Type B pancreatic cell (in vitro differentiated cells): ENCODE data around the gene FRMD5. TPM values are rescaled to one million over a fixed set of nuclear protein-coding genes. Genes with fewer than 3 reads are reported as not detected.

Experiments used
- DNase-seq: peaks from one replicate; pipeline ENCODE4 v3.0.0; 2021; ENCODE audit warnings: mixed read lengths; ENCODE audit not compliant: unreplicated experiment; ENCODE audit errors: extremely low spot score
- H3K27ac Mint-ChIP-seq: 2 replicates; pipeline ENCODE4 v1.8.0; 2021; ENCODE audit warnings: mild to moderate bottlenecking, mixed read lengths
- H3K27me3 Mint-ChIP-seq: 2 replicates; pipeline ENCODE4 v1.8.0; 2021; ENCODE audit warnings: mixed read lengths
- H3K36me3 Mint-ChIP-seq: 2 replicates; pipeline ENCODE4 v1.8.0; 2021; ENCODE audit warnings: mixed read lengths
- H3K4me1 Mint-ChIP-seq: one replicate; pipeline ENCODE4 v1.8.0; 2021; ENCODE audit warnings: mixed read lengths; ENCODE audit not compliant: unreplicated experiment
- H3K4me3 Mint-ChIP-seq: 2 replicates; pipeline ENCODE4 v1.8.0; 2021; ENCODE audit warnings: mild to moderate bottlenecking, mixed read lengths
- H3K9me3 Mint-ChIP-seq: 2 replicates; pipeline ENCODE4 v1.8.0; 2021; ENCODE audit warnings: mixed read lengths
- total RNA-seq: library from RNA; stranded (reverse); gene quantifications from 2 replicates; pipeline ENCODE4 v1.2.1, GENCODE V29; 2021; ENCODE audit warnings: low replicate concordance
- TF ChIP-seq, protein P1 (sequence below): fragments of 200-600 bp; sonication (generic); conservative IDR thresholded peaks from 2 replicates; pipeline ENCODE4 v1.5.0; 2021; ENCODE audit warnings: antibody characterized with exemption, mild to moderate bottlenecking

FRMD5 gene
- total RNA-seq, 1 donor from 2014 or later, result 3.8 TPM

DNA sequence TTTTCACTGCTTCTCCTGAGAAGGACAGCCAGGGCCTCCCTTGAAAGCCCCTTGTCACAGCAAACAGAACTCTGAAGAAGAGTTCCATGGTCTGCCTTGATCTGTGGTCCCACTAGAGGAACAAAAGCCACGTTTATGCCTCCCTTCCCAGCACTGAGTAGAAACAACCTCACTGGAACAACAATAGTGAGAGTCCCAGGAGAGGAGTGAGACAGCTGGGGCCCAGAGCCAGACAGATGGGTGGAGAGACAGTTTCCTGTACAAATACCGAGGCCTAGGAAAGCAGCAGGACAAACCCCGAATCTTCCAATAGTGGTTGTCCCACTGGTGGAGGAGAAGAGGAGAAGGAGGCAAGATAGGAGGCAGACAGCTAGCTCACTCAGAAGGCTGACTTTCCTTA is 262.2 kb downstream of the FRMD5 start:
- TF ChIP-seq, protein P1, sequence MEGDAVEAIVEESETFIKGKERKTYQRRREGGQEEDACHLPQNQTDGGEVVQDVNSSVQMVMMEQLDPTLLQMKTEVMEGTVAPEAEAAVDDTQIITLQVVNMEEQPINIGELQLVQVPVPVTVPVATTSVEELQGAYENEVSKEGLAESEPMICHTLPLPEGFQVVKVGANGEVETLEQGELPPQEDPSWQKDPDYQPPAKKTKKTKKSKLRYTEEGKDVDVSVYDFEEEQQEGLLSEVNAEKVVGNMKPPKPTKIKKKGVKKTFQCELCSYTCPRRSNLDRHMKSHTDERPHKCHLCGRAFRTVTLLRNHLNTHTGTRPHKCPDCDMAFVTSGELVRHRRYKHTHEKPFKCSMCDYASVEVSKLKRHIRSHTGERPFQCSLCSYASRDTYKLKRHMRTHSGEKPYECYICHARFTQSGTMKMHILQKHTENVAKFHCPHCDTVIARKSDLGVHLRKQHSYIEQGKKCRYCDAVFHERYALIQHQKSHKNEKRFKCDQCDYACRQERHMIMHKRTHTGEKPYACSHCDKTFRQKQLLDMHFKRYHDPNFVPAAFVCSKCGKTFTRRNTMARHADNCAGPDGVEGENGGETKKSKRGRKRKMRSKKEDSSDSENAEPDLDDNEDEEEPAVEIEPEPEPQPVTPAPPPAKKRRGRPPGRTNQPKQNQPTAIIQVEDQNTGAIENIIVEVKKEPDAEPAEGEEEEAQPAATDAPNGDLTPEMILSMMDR, result no peak
- DNase-seq, result no peak
- no peaks in the 10 kb centered on the region for H3K9me3 Mint-ChIP-seq
- H3K36me3 Mint-ChIP-seq, result no peaks in the 10 kb centered on the region
- no peaks in the 10 kb centered on the region for H3K27me3 Mint-ChIP-seq
- H3K4me1 Mint-ChIP-seq, result peaks cover 20% of the 10 kb centered on the region
- no peak overlapping the region for H3K27ac Mint-ChIP-seq
- no peak overlapping the region for H3K4me3 Mint-ChIP-seq

DNA sequence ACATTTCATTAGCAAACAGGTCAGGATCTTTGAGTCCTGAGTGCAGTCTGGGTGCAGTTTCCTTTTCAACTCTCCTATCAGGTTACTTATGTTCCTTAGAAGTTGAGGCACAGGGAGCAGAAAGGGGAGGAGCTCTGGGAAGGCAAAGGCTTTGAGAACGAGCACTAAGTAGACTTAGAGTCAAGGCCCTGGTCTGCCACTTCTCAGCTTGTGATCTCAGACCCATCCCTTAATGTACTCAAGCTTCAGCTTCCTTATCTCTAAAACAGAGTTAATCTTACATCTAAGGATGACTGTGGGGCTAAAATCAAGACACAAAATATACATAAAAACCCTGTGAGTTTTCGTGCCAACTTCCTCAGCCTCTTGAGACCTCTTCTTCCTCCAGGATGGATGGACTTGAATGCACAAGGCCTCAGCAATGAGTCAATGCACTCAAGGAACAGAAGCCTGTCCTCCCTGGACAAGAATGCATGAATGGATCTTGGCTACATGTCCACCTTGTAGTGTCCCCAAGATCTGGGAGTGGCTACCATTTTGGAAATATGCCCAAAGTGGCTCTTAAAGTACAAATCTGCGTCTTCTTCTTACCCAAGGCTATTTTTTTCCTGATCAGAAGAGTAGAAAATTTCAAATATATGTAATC is 263.2 kb downstream of the FRMD5 start:
- no peak overlapping the region for H3K4me3 Mint-ChIP-seq
- TF ChIP-seq, protein P1, result no peak
- no peaks in the 10 kb centered on the region for H3K27me3 Mint-ChIP-seq
- no peak overlapping the region for H3K27ac Mint-ChIP-seq
- no peaks in the 10 kb centered on the region for H3K36me3 Mint-ChIP-seq
- no peaks in the 10 kb centered on the region for H3K9me3 Mint-ChIP-seq
- DNase-seq, result no peak
- H3K4me1 Mint-ChIP-seq, result peaks cover 20% of the 10 kb centered on the region

DNA sequence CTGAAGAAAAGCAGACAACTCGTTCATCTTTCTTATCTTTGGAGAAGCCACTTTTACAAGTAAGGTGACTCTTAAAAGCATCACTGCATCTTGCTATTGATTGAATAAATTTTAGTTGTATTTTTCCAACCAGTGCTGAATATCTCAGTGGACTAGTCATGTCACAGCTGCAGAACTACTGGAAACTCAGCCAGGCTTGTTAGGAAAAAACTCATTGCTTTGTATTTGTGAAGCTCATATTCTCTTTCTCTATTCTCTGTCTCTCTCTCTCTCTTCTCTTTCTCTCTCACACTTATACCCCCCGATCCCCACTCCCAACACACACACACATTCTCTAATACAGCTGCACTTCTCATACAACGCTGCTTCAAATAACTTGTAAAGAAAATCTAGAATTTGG is 264.0 kb downstream of the FRMD5 start:
- no peaks in the 10 kb centered on the region for H3K36me3 Mint-ChIP-seq
- no peak overlapping the region for H3K27ac Mint-ChIP-seq
- H3K4me1 Mint-ChIP-seq, result peaks cover 20% of the 10 kb centered on the region
- H3K27me3 Mint-ChIP-seq, result no peaks in the 10 kb centered on the region
- H3K9me3 Mint-ChIP-seq, result no peaks in the 10 kb centered on the region
- TF ChIP-seq, protein P1, result no peak
- no peak overlapping the region for H3K4me3 Mint-ChIP-seq
- no peak for DNase-seq

DNA sequence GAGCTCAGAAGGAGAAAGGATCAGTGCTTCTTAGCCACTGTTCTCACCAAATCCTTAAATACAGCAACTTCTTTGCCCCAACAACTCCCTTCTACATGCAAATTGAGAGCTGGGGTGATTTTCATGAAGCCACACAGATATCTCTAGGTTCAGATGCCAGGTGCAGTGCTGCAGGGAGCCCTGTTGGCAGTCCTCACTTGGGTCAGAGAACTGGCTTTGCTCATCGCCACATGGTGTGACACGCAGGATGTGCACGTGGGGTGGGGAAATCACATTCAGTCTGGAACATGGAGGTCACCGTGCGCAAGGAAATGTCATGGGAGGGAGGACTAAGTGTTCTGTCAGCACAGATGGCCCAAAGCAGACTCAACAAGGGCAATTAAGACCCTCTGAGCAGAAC is 264.5 kb downstream of the FRMD5 start:
- Mint-ChIP-seq H3K36me3 (no peaks in the 10 kb centered on the region), H3K4me3 (no peak overlapping the region), H3K9me3 (no peaks in the 10 kb centered on the region), H3K27ac (no peak overlapping the region), H3K4me1 (peaks cover 23% of the 10 kb centered on the region), H3K27me3 (no peaks in the 10 kb centered on the region)
- TF ChIP-seq, protein P1, result no peak
- no peak for DNase-seq

DNA sequence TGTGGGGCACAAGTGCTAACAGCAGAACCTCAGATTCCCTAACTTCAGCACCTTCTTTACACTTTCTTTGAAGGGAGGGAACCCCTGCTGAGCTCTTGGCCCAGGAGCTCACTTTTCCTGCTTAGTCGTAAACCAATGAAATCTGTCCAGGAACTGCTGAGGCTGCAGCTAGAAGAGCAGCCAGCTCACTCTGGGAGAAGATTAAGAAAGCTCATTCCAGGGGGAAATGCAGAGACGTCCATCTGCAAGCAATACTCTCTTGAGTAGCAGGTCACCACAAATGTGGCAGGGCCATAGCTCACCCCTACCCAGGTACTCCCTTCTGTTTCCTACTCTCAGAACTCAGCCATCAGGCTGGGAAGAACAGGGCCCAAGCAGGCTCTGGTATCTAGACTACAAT is 265.0 kb downstream of the FRMD5 start:
- H3K4me1 Mint-ChIP-seq, result peaks cover 26% of the 10 kb centered on the region
- H3K27me3 Mint-ChIP-seq, result no peaks in the 10 kb centered on the region
- H3K27ac Mint-ChIP-seq, result no peak overlapping the region
- DNase-seq, result no peak
- H3K36me3 Mint-ChIP-seq, result no peaks in the 10 kb centered on the region
- TF ChIP-seq, protein P1, result no peak
- H3K9me3 Mint-ChIP-seq, result no peaks in the 10 kb centered on the region
- H3K4me3 Mint-ChIP-seq, result no peak overlapping the region

DNA sequence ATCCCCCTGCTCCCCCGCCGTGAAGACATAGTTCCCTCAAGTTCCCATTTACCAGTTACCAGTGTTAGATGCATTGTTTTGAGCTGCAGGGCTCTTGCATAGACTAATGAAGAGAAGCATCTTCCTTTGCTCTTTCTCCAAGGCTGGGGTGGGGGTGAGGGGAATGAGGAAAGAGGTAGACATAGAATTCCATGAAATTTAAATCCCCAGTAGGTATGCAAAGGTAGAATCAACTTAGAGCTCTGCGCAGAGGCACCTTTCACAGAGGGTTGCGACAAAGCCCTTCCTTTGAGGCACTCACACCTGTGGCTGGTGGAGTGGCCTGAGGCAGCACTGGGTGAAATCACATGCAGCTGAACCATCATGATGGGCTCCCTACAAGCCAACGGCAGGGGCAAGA is 266.9 kb downstream of the FRMD5 start:
- H3K9me3 Mint-ChIP-seq, result no peaks in the 10 kb centered on the region
- TF ChIP-seq, protein P1, result no peak
- DNase-seq, result no peak
- no peaks in the 10 kb centered on the region for H3K36me3 Mint-ChIP-seq
- H3K4me3 Mint-ChIP-seq, result no peak overlapping the region
- no peaks in the 10 kb centered on the region for H3K27me3 Mint-ChIP-seq
- H3K27ac Mint-ChIP-seq, result no peak overlapping the region
- peaks cover 26% of the 10 kb centered on the region for H3K4me1 Mint-ChIP-seq
